GM10248 (cell line): ENCODE measurements around the gene SLC46A2.

ENCODE experiments used
- CTCF ChIA-PET: fragments of 300-600 bp; sonication (Branson Sonifier 250); formaldehyde crosslinking; extraction: SDS; loops from one replicate; lab custom pipeline; 2021; ENCODE audit warnings: antibody characterized with exemption; lab: Yijun Ruan, JAX
- POLR2A ChIA-PET: fragments of 350-650 bp; sonication (Branson Sonifier 250); formaldehyde crosslinking; extraction: SDS; loops from one replicate; lab custom pipeline; 2020; ENCODE audit warnings: antibody characterized with exemption; lab: Yijun Ruan, JAX
- DNase-seq: peaks from one replicate; pipeline ENCODE4 v3.0.0; 2012; ENCODE audit errors: extremely low spot score
- CTCF ChIP-seq: IDR thresholded peaks from 2 replicates; pipeline ENCODE4 v1.5.1; 2012; ENCODE audit warnings: mild to moderate bottlenecking, low read depth; ENCODE audit errors: extremely low read depth, missing control alignments, control extremely low read depth

Gene SLC46A2

GRCh38 chr9:112872019-112872418, 18.7 kb downstream of the SLC46A2 start:
- no peak for TF ChIP-seq CTCF
- POLR2A ChIA-PET: no interaction called here
- DNase-seq: no peak
- CTCF ChIA-PET: interaction anchor here (0.9 kb wide), 1 partner anchor 11 kb away, joined by 3 read pairs; no protein-coding TSS in a partner anchor

- no peak for TF ChIP-seq CTCF
- CTCF ChIA-PET: interaction anchor here (1.0 to 4.1 kb wide), 3 partner anchors 12 to 32 kb away, joined by 3 to 14 read pairs (median 3); no protein-coding TSS in a partner anchor
- POLR2A ChIA-PET: no interaction called here
- no peak for DNase-seq
Measured at GRCh38 chr9:112870556-112870955, 20.1 kb downstream of the SLC46A2 start.

GRCh38 chr9:112869917-112870316, 20.8 kb downstream of the SLC46A2 start:
- TF ChIP-seq CTCF: no peak
- no peak for DNase-seq
- CTCF ChIA-PET: interaction anchor here (1.0 to 4.1 kb wide), 6 partner anchors 9 to 52 kb away, joined by 3 to 14 read pairs (median 4); no protein-coding TSS in a partner anchor
- POLR2A ChIA-PET: no interaction called here

- POLR2A ChIA-PET: no interaction called here
Measured at GRCh38 chr9:112869041-112869529, 21.6 kb downstream of the SLC46A2 start.

GRCh38 chr9:112868461-112868860, 22.2 kb downstream of the SLC46A2 start:
- POLR2A ChIA-PET: no interaction called here
- DNase-seq: no peak
- CTCF ChIA-PET: interaction anchor here (0.9 to 4.1 kb wide), 6 partner anchors 9 to 54 kb away, joined by 3 to 14 read pairs (median 4); no protein-coding TSS in a partner anchor
- TF ChIP-seq CTCF: no peak

More at GRCh38 chr9:112869041-112869529, 21.6 kb downstream of the SLC46A2 start:
- CTCF ChIA-PET: interaction anchor here (1.0 to 4.1 kb wide), 7 partner anchors 8 to 53 kb away, joined by 3 to 14 read pairs (median 4); no protein-coding TSS in a partner anchor
- no peak for DNase-seq
- TF ChIP-seq CTCF: no peak

GRCh38 chr9:112867275-112867991, 23.2 kb downstream of the SLC46A2 start:
- ChIA-PET POLR2A (no interaction called here), CTCF (interaction anchor here (0.9 to 4.1 kb wide), 4 partner anchors 9 to 35 kb away, joined by 3 to 14 read pairs (median 6); no protein-coding TSS in a partner anchor)
- peak; percentile 53 for DNase-seq
- TF ChIP-seq CTCF: no peak
